Glutamatergic neuron (in vitro differentiated cells): Measurements from ENCODE around the gene NT5C1B. TPM values are rescaled to one million over a fixed set of nuclear protein-coding genes. Genes with fewer than 3 reads are reported as not detected.

Source experiments
- DNase-seq: peaks from one replicate; pipeline ENCODE4 v3.0.0; 2022
- H3K27ac Mint-ChIP-seq: one replicate; pipeline ENCODE4 v1.8.0; 2020; ENCODE audit warnings: mild to moderate bottlenecking, mixed read lengths, inconsistent platforms; ENCODE audit not compliant: unreplicated experiment
- H3K27me3 Mint-ChIP-seq: one replicate; pipeline ENCODE4 v1.8.0; 2020; ENCODE audit warnings: mild to moderate bottlenecking, moderate library complexity, mixed read lengths, inconsistent platforms; ENCODE audit not compliant: unreplicated experiment
- H3K36me3 Mint-ChIP-seq: one replicate; pipeline ENCODE4 v1.8.0; 2020; ENCODE audit warnings: mild to moderate bottlenecking, mixed read lengths, inconsistent platforms; ENCODE audit not compliant: unreplicated experiment
- H3K4me1 Mint-ChIP-seq: one replicate; pipeline ENCODE4 v1.8.0; 2020; ENCODE audit warnings: mild to moderate bottlenecking, low read depth, mixed read lengths, inconsistent platforms; ENCODE audit not compliant: unreplicated experiment
- H3K4me3 Mint-ChIP-seq: one replicate; pipeline ENCODE4 v1.8.0; 2020; ENCODE audit warnings: mild to moderate bottlenecking, mixed read lengths, inconsistent platforms; ENCODE audit not compliant: unreplicated experiment
- H3K9me3 Mint-ChIP-seq: one replicate; pipeline ENCODE4 v1.8.0; 2020; ENCODE audit warnings: mild to moderate bottlenecking, moderate library complexity, mixed read lengths, inconsistent platforms; ENCODE audit not compliant: unreplicated experiment
- CTCF ChIP-seq: fragments of 200-600 bp; sonication (generic); IDR thresholded peaks from one replicate; pipeline ENCODE4 v1.5.0; 2021; ENCODE audit not compliant: partially characterized antibody, unreplicated experiment
- total RNA-seq: library from RNA; stranded (reverse); fragmentation: NEBNext Ultra II Directional; extraction: Animal tissue kit (Norgen Biotek cat#: 25700); gene quantifications from one replicate; pipeline ENCODE4 v1.2.1, GENCODE V29; 2021; ENCODE audit not compliant: unreplicated experiment

NT5C1B gene
- total RNA-seq, 1 donor from 2014 or later: not detected

GRCh38 chr2:18585526-18585925, 3.8 kb downstream of the NT5C1B start:
- Mint-ChIP-seq H3K4me3 (no peak overlapping the region), H3K4me1 (no peaks in the 10 kb centered on the region), H3K36me3 (no peaks in the 10 kb centered on the region), H3K9me3 (no peaks in the 10 kb centered on the region), H3K27ac (no peak overlapping the region), H3K27me3 (no peaks in the 10 kb centered on the region)
- no peak for DNase-seq
- TF ChIP-seq CTCF: no peak

- Mint-ChIP-seq H3K4me3 (no peak overlapping the region), H3K36me3 (no peaks in the 10 kb centered on the region), H3K27me3 (no peaks in the 10 kb centered on the region), H3K27ac (no peak overlapping the region), H3K4me1 (no peaks in the 10 kb centered on the region), H3K9me3 (no peaks in the 10 kb centered on the region)
- no peak for TF ChIP-seq CTCF
- no peak for DNase-seq
Observed at GRCh38 chr2:18584608-18584954, 4.8 kb downstream of the NT5C1B start.

- Mint-ChIP-seq H3K27ac (no peak overlapping the region), H3K9me3 (no peaks in the 10 kb centered on the region), H3K4me3 (no peak overlapping the region), H3K4me1 (no peaks in the 10 kb centered on the region), H3K27me3 (no peaks in the 10 kb centered on the region), H3K36me3 (peaks cover 4% of the 10 kb centered on the region)
- no peak for DNase-seq
- no peak for TF ChIP-seq CTCF
Observed at GRCh38 chr2:18583905-18584607, 5.3 kb downstream of the NT5C1B start.

GRCh38 chr2:18580606-18581005, 8.8 kb downstream of the NT5C1B start:
- Mint-ChIP-seq H3K27me3 (no peaks in the 10 kb centered on the region), H3K4me3 (no peak overlapping the region), H3K27ac (no peak overlapping the region), H3K36me3 (peaks cover 6% of the 10 kb centered on the region), H3K4me1 (no peaks in the 10 kb centered on the region), H3K9me3 (no peaks in the 10 kb centered on the region)
- DNase-seq: no peak
- TF ChIP-seq CTCF: no peak

- H3K27ac Mint-ChIP-seq: no peak overlapping the region
- no peaks in the 10 kb centered on the region for H3K27me3 Mint-ChIP-seq
- no peak for DNase-seq
- no peaks in the 10 kb centered on the region for H3K9me3 Mint-ChIP-seq
- no peak overlapping the region for H3K4me3 Mint-ChIP-seq
- TF ChIP-seq CTCF: no peak
- H3K36me3 Mint-ChIP-seq: peaks cover 6% of the 10 kb centered on the region
- no peaks in the 10 kb centered on the region for H3K4me1 Mint-ChIP-seq
Observed at GRCh38 chr2:18578033-18578432, 11.3 kb downstream of the NT5C1B start.
